SKM-1 treated with dmso at 0.1 percent for 144 hours (cell line): Measurements from ENCODE around the gene LRRC8C.

ENCODE experiments used
- DNase-seq: peaks from one replicate; lab custom pipeline; 2025; ENCODE audit not compliant: unreplicated experiment; lab: John Stamatoyannopoulos, UW

The LRRC8C gene

GRCh38 chr1:89670163-89670562 is 37.2 kb downstream of the LRRC8C start:
- no peak for DNase-seq

GRCh38 chr1:89670711-89671110 is 37.8 kb downstream of the LRRC8C start:
- DNase-seq: no peak

GRCh38 chr1:89671775-89672488 is 39.0 kb downstream of the LRRC8C start:
- DNase-seq: no peak

GRCh38 chr1:89672489-89673183 is 39.7 kb downstream of the LRRC8C start:
- no peak for DNase-seq

- DNase-seq: peak; percentile 14
These were observed 40.3 kb downstream of the LRRC8C start for GRCh38 chr1:89673251-89673650.

- DNase-seq: no peak
These were observed 42.8 kb downstream of the LRRC8C start for GRCh38 chr1:89675677-89676076.

GRCh38 chr1:89681045-89681729 is 48.3 kb downstream of the LRRC8C start:
- peak; percentile 43 for DNase-seq

GRCh38 chr1:89682611-89683010 is 49.7 kb downstream of the LRRC8C start:
- no peak for DNase-seq

- DNase-seq: no peak
These were observed 52.5 kb downstream of the LRRC8C start for GRCh38 chr1:89685461-89685860.

GRCh38 chr1:89686520-89686919 is 53.6 kb downstream of the LRRC8C start:
- no peak for DNase-seq

GRCh38 chr1:89687254-89687653 is 54.3 kb downstream of the LRRC8C start:
- no peak for DNase-seq

- DNase-seq: no peak
These were observed 55.7 kb downstream of the LRRC8C start for GRCh38 chr1:89688607-89689006.

- DNase-seq: no peak
These were observed 56.3 kb downstream of the LRRC8C start for GRCh38 chr1:89689234-89689633.

GRCh38 chr1:89690595-89690994 is 57.7 kb downstream of the LRRC8C start:
- DNase-seq: no peak

GRCh38 chr1:89692601-89693521 is 59.9 kb downstream of the LRRC8C start:
- peak; percentile 92 for DNase-seq

GRCh38 chr1:89695847-89696246 is 62.9 kb downstream of the LRRC8C start:
- no peak for DNase-seq

- DNase-seq: no peak
These were observed 64.5 kb downstream of the LRRC8C start for GRCh38 chr1:89697383-89697782.

- no peak for DNase-seq
These were observed 65.2 kb downstream of the LRRC8C start for GRCh38 chr1:89698020-89698560.

- DNase-seq: no peak
These were observed 65.7 kb downstream of the LRRC8C start for GRCh38 chr1:89698624-89699023.

GRCh38 chr1:89699451-89699986 is 66.6 kb downstream of the LRRC8C start:
- DNase-seq: no peak
